ENCODE data around the gene OBP2A.

Gene OBP2A

DNA sequence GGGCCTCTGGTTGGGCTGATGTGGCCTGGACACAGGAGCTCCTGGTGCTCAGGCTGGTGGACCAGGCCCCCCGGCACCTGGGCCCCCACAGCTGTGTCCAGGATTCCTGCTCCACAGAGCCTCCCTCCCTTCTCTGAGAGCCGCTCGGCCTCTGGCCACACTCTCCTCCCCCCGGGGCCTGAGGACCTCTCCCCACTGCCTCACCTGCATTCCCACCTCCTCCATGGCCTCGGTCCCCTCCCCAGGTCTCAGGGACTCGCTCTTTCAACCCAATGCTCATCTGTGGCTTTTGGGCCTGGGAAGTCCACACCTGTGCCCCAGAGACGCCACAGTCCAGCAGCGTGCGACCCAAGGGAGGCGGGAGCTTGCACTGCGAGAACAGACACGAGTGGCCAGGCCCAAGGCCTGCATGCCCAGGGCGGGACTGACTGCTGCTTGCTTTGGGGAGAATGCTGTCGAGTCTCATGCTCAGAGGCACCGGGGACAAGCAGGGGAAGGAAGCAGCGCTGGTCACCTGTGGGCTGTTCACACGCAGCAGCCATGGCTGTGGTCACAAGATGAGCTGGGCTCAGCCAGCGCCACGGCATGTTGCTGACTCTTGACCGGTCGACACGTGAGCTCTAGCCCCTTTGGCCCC, 30.2 kb downstream of the OBP2A start:
- H3K36me3 ChIP-seq (ENCODE audit: insufficient read depth, low read length), result no peaks in the 10 kb centered on the region
- no peaks in the 10 kb centered on the region for H3K9me3 ChIP-seq (ENCODE audit: low read depth, low read length)
- H3K4me3 ChIP-seq, result no peak overlapping the region
- DNase-seq (ENCODE audit: low read depth, low spot score), result no peak
- TF ChIP-seq EZH2 (IDR thresholded peaks at IDR 0.05), result no peak
- no peak for TF ChIP-seq POLR2AphosphoS5 (IDR thresholded peaks at IDR 0.05; ENCODE audit: borderline replicate concordance, low read depth, low read length)
- no peak for TF ChIP-seq FOXP2 (optimal IDR thresholded peaks at IDR 0.05; ENCODE audit: control extremely low read depth, extremely low read length, insufficient read depth)
- no peak overlapping the region for H3K27ac ChIP-seq
- no peak overlapping the region for H3K9ac ChIP-seq (ENCODE audit: insufficient read length)

DNA sequence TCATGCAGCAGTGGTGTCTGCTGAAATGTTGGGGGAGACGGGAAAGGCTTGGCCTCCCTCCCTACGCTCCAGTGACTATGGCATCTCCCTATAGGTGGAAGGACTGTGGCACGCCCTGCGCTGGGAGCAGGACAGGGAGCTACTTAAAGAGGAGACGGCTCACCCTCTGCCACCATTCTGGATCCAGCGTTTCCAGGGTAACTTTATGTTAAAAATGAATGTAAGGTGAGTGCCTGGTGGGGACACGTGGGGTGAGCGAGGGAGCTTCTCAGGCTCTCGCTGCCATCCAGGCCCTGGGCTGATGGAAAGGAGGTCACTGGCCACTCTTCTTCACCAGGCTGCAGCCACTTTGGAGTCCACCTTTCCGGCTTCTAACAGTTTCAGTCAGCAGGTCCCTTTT, 31.3 kb downstream of the OBP2A start:
- Histone ChIP-seq H3K9me3 (ENCODE audit: low read depth, low read length) (no peaks in the 10 kb centered on the region), H3K9ac (ENCODE audit: insufficient read length) (no peak overlapping the region), H3K4me3 (no peak overlapping the region), H3K27ac (no peak overlapping the region), H3K36me3 (ENCODE audit: insufficient read depth, low read length) (no peaks in the 10 kb centered on the region)
- no peak for DNase-seq (ENCODE audit: low read depth, low spot score)
- no peak for TF ChIP-seq EZH2 (IDR thresholded peaks at IDR 0.05)
- no peak for TF ChIP-seq FOXP2 (optimal IDR thresholded peaks at IDR 0.05; ENCODE audit: control extremely low read depth, extremely low read length, insufficient read depth)
- no peak for TF ChIP-seq POLR2AphosphoS5 (IDR thresholded peaks at IDR 0.05; ENCODE audit: borderline replicate concordance, low read depth, low read length)

- no peak for TF ChIP-seq EZH2 (IDR thresholded peaks at IDR 0.05)
- no peak for TF ChIP-seq FOXP2 (optimal IDR thresholded peaks at IDR 0.05; ENCODE audit: control extremely low read depth, extremely low read length, insufficient read depth)
- no peak for TF ChIP-seq POLR2AphosphoS5 (IDR thresholded peaks at IDR 0.05; ENCODE audit: borderline replicate concordance, low read depth, low read length)
- no peaks in the 10 kb centered on the region for H3K36me3 ChIP-seq (ENCODE audit: insufficient read depth, low read length)
- H3K9ac ChIP-seq (ENCODE audit: insufficient read length), result no peak overlapping the region
- H3K9me3 ChIP-seq (ENCODE audit: low read depth, low read length), result no peaks in the 10 kb centered on the region
- H3K4me3 ChIP-seq, result no peak overlapping the region
- no peak overlapping the region for H3K27ac ChIP-seq
- no peak for DNase-seq (ENCODE audit: low read depth, low spot score)
Observed at GRCh38 chr9:135579356-135579755, 33.4 kb downstream of the OBP2A start.

- Histone ChIP-seq H3K9me3 (ENCODE audit: low read depth, low read length) (no peaks in the 10 kb centered on the region), H3K4me3 (no peak overlapping the region), H3K9ac (ENCODE audit: insufficient read length) (no peak overlapping the region), H3K36me3 (ENCODE audit: insufficient read depth, low read length) (no peaks in the 10 kb centered on the region), H3K27ac (no peak overlapping the region)
- no peak for TF ChIP-seq FOXP2 (optimal IDR thresholded peaks at IDR 0.05; ENCODE audit: control extremely low read depth, extremely low read length, insufficient read depth)
- no peak for DNase-seq (ENCODE audit: low read depth, low spot score)
Observed at GRCh38 chr9:135579889-135580660, 34.1 kb downstream of the OBP2A start.

GRCh38 chr9:135580664-135581380, 34.9 kb downstream of the OBP2A start:
- Histone ChIP-seq H3K36me3 (ENCODE audit: insufficient read depth, low read length) (no peaks in the 10 kb centered on the region), H3K9ac (ENCODE audit: insufficient read length) (no peak overlapping the region), H3K27ac (no peak overlapping the region), H3K4me3 (no peak overlapping the region), H3K9me3 (ENCODE audit: low read depth, low read length) (no peaks in the 10 kb centered on the region)
- DNase-seq (ENCODE audit: low read depth, low spot score), result no peak
- no peak for TF ChIP-seq POLR2AphosphoS5 (IDR thresholded peaks at IDR 0.05; ENCODE audit: borderline replicate concordance, low read depth, low read length)
- no peak for TF ChIP-seq FOXP2 (optimal IDR thresholded peaks at IDR 0.05; ENCODE audit: control extremely low read depth, extremely low read length, insufficient read depth)
- no peak for TF ChIP-seq EZH2 (IDR thresholded peaks at IDR 0.05)

GRCh38 chr9:135581636-135582426, 35.9 kb downstream of the OBP2A start:
- Histone ChIP-seq H3K9me3 (ENCODE audit: low read depth, low read length) (no peaks in the 10 kb centered on the region), H3K9ac (ENCODE audit: insufficient read length) (no peak overlapping the region), H3K36me3 (ENCODE audit: insufficient read depth, low read length) (no peaks in the 10 kb centered on the region), H3K4me3 (no peak overlapping the region), H3K27ac (no peak overlapping the region)
- DNase-seq (ENCODE audit: low read depth, low spot score), result no peak
- TF ChIP-seq POLR2AphosphoS5 (IDR thresholded peaks at IDR 0.05; ENCODE audit: borderline replicate concordance, low read depth, low read length) (no peak), FOXP2 (optimal IDR thresholded peaks at IDR 0.05; ENCODE audit: control extremely low read depth, extremely low read length, insufficient read depth) (no peak), EZH2 (IDR thresholded peaks at IDR 0.05) (no peak)

GRCh38 chr9:135582541-135582940, 36.6 kb downstream of the OBP2A start:
- Histone ChIP-seq H3K4me3 (no peak overlapping the region), H3K9ac (ENCODE audit: insufficient read length) (no peak overlapping the region), H3K27ac (no peak overlapping the region), H3K36me3 (ENCODE audit: insufficient read depth, low read length) (no peaks in the 10 kb centered on the region), H3K9me3 (ENCODE audit: low read depth, low read length) (no peaks in the 10 kb centered on the region)
- TF ChIP-seq FOXP2 (optimal IDR thresholded peaks at IDR 0.05; ENCODE audit: control extremely low read depth, extremely low read length, insufficient read depth), result no peak
- TF ChIP-seq POLR2AphosphoS5 (IDR thresholded peaks at IDR 0.05; ENCODE audit: borderline replicate concordance, low read depth, low read length), result no peak
- no peak for TF ChIP-seq EZH2 (IDR thresholded peaks at IDR 0.05)
- no peak for DNase-seq (ENCODE audit: low read depth, low spot score)

All from SK-N-MC (cell line).